Hippocampal formation (tissue), 2 donors: ENCODE data around the gene ARFIP2.
"Not testable (repeated sequence)": the region's sequence is repeated elsewhere in the genome, so short reads cannot be mapped to it uniquely, and the experiment has no call there.

Experiments
- DNase-seq, 2 donors: peaks; one replicate each; lab custom pipeline; 2025; lab: John Stamatoyannopoulos, UW

Gene ARFIP2

GRCh38 chr11:6481012-6481923, at the start of gene ARFIP2, which contains the start of gene TIMM10B:
ARFIP2 (minus strand) TSS chr11:6481331; CDS start chr11:6480421, 910 bp downstream.
TIMM10B (plus strand) TSS chr11:6481501; CDS start chr11:6481517, 16 bp downstream.
- peak; percentile 98 for DNase-seq

- DNase-seq: no peak
Observed at GRCh38 chr11:6530848-6531247, 49.7 kb upstream of the ARFIP2 start.

- DNase-seq: no peak
Observed at GRCh38 chr11:6529266-6529665, 48.1 kb upstream of the ARFIP2 start.

- no peak for DNase-seq
Observed at GRCh38 chr11:6526411-6527135, 45.4 kb upstream of the ARFIP2 start.

- no peak for DNase-seq
Observed at GRCh38 chr11:6523253-6523652, 42.1 kb upstream of the ARFIP2 start.

GRCh38 chr11:6521946-6522345, 40.8 kb upstream of the ARFIP2 start:
- not testable (repeated sequence) for DNase-seq

GRCh38 chr11:6520265-6520664, 39.1 kb upstream of the ARFIP2 start:
- DNase-seq: no peak

GRCh38 chr11:6516865-6517264, 35.7 kb upstream of the ARFIP2 start:
- DNase-seq: no peak

GRCh38 chr11:6505577-6506240, 24.6 kb upstream of the ARFIP2 start:
- peak in 1 of 2 donors; percentile 62 for DNase-seq

GRCh38 chr11:6504166-6504565, 23.0 kb upstream of the ARFIP2 start:
- no peak for DNase-seq

- DNase-seq: no peak
Observed at GRCh38 chr11:6502382-6502781, 21.3 kb upstream of the ARFIP2 start.

GRCh38 chr11:6498544-6498943, 17.4 kb upstream of the ARFIP2 start:
- DNase-seq: no peak

GRCh38 chr11:6498121-6498520, 17.0 kb upstream of the ARFIP2 start:
- no peak for DNase-seq

GRCh38 chr11:6497069-6497839, 16.1 kb upstream of the ARFIP2 start, which contains the start of gene DNHD1:
DNHD1 (plus strand) TSS chr11:6497280; CDS start chr11:6498216, 936 bp downstream.
- no peak for DNase-seq

- DNase-seq: no peak
Observed at GRCh38 chr11:6489306-6489705, 8.2 kb upstream of the ARFIP2 start.

GRCh38 chr11:6488821-6489220, 7.7 kb upstream of the ARFIP2 start:
- DNase-seq: no peak

- DNase-seq: no peak
Observed at GRCh38 chr11:6488342-6488741, 7.2 kb upstream of the ARFIP2 start.

GRCh38 chr11:6486938-6487337, 5.8 kb upstream of the ARFIP2 start:
- no peak for DNase-seq

GRCh38 chr11:6486256-6486655, 5.1 kb upstream of the ARFIP2 start:
- no peak for DNase-seq

GRCh38 chr11:6485661-6486060, 4.5 kb upstream of the ARFIP2 start:
- no peak for DNase-seq

- DNase-seq: no peak
Observed at GRCh38 chr11:6483015-6483414, 1.9 kb upstream of the ARFIP2 start.
